NOMO-1 treated with DMSO at 0.1 percent for 48 hours (cell line): Measurements from ENCODE around the gene PACSIN1.

Experiments
- DNase-seq: peaks from one replicate; lab custom pipeline; 2025; ENCODE audit not compliant: unreplicated experiment; lab: John Stamatoyannopoulos, UW

PACSIN1 gene

GRCh38 chr6:34543421-34543820 is 77.5 kb downstream of the PACSIN1 start:
- DNase-seq, result no peak

GRCh38 chr6:34544052-34544604 is 78.3 kb downstream of the PACSIN1 start:
- DNase-seq, result no peak

GRCh38 chr6:34544776-34545471 is 79.0 kb downstream of the PACSIN1 start:
- no peak for DNase-seq

GRCh38 chr6:34546551-34547321 is 80.9 kb downstream of the PACSIN1 start:
- no peak for DNase-seq

GRCh38 chr6:34547701-34548644 is 82.1 kb downstream of the PACSIN1 start:
- no peak for DNase-seq

GRCh38 chr6:34549026-34549803 is 83.3 kb downstream of the PACSIN1 start:
- no peak for DNase-seq

- no peak for DNase-seq
Observed at GRCh38 chr6:34549804-34550202, 83.9 kb downstream of the PACSIN1 start.

- no peak for DNase-seq
Observed at GRCh38 chr6:34551720-34552119, 85.8 kb downstream of the PACSIN1 start.

GRCh38 chr6:34552620-34553019 is 86.7 kb downstream of the PACSIN1 start:
- no peak for DNase-seq

- no peak for DNase-seq
Observed at GRCh38 chr6:34553146-34553545, 87.3 kb downstream of the PACSIN1 start.

- no peak for DNase-seq
Observed at GRCh38 chr6:34553750-34554149, 87.9 kb downstream of the PACSIN1 start.

GRCh38 chr6:34554291-34555006 is 88.6 kb downstream of the PACSIN1 start:
- no peak for DNase-seq

- DNase-seq, result no peak
Observed at GRCh38 chr6:34555007-34555322, 89.1 kb downstream of the PACSIN1 start.

- DNase-seq, result no peak
Observed at GRCh38 chr6:34555328-34555727, 89.5 kb downstream of the PACSIN1 start.

- DNase-seq, result no peak
Observed at GRCh38 chr6:34556031-34556471, 90.2 kb downstream of the PACSIN1 start, which contains the start of gene SPDEF. SPDEF (minus strand) TSS chr6:34556329; CDS start chr6:34544455, 11,874 bp downstream.

- no peak for DNase-seq
Observed at GRCh38 chr6:34556493-34556892, 90.6 kb downstream of the PACSIN1 start.

- DNase-seq, result no peak
Observed at GRCh38 chr6:34557228-34557627, 91.4 kb downstream of the PACSIN1 start.

- DNase-seq, result no peak
Observed at GRCh38 chr6:34558172-34558714, 92.4 kb downstream of the PACSIN1 start.

- DNase-seq, result no peak
Observed at GRCh38 chr6:34559651-34560365, 93.9 kb downstream of the PACSIN1 start.
